Frontal cortex (tissue), 4 donors: Measurements from ENCODE around the gene PRMT7. TPM values are rescaled to one million over a fixed set of nuclear protein-coding genes. Genes with fewer than 3 reads are reported as not detected.

Experiments used
- DNase-seq, 2 donors: peaks; one replicate each; pipeline ENCODE4 v3.0.0; 2012; ENCODE audit warnings: low spot score in 2 of 2
- FAIRE-seq: peaks from 2 replicates; lab custom pipeline; 2012; peaks lifted over from hg19 to GRCh38; lab: Jason Lieb, UNC
- total RNA-seq: library from RNA; depleted of rRNA; stranded (reverse); fragments of >200 nt; gene quantifications from one replicate; pipeline ENCODE4 v1.2.3, GENCODE V29; 2014
- donor health status: control.
- donor health status: control.
- donor health status: control.

The PRMT7 gene
- total RNA-seq, 1 donor from 2014 or later, result 39.5 TPM

GRCh38 chr16:68299571-68300453 is 11.0 kb upstream of the PRMT7 start:
- FAIRE-seq, result no peak
- no peak for DNase-seq

GRCh38 chr16:68300734-68301459 is 9.9 kb upstream of the PRMT7 start:
- DNase-seq (no peak), FAIRE-seq (no peak)

- no peak for FAIRE-seq
- DNase-seq, result no peak
Observed at GRCh38 chr16:68306633-68307032, 4.2 kb upstream of the PRMT7 start.

DNA sequence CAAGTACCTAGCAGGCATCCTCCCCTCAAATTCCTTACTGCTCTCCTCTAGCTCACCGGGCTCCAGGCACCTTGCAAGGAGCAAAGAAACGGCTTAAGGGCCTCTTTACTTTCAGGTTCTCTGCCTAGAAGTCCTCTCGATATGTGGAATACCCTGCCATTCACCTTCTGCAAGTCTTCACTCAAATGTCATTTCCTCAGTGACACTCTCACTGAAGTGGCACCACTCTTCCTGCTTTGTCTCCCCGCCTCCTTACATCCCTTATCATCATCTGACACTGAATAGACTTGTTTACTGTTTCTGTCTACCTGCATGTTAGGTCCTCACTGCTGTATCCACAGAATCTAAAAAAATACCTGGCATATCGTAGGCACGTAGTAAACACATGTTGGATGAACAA is 1.0 kb upstream of the PRMT7 start:
- no peak for DNase-seq
- no peak for FAIRE-seq

- DNase-seq (no peak), FAIRE-seq (no peak)
Observed at GRCh38 chr16:68310437-68310773, 414 bp upstream of the PRMT7 start.

DNA sequence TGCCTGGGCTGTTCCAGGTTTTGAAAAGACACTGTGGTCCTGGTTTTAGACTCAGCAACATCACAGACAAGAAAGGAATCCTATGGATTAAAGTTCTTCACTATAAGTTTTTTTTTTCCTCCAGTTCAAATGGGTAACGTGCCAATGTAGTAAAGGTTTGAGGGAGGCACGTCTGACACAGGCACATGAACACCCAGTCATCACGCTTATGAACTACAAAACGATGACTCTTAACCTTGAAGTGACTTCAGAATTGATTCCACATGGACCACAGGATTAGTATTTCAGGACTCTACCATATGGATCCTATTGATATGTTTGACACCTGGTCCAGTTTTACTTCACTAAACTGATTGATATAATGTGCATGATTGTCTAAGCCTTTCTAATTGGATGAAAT is 2.3 kb downstream of the PRMT7 start:
- no peak for FAIRE-seq
- no peak for DNase-seq

DNA sequence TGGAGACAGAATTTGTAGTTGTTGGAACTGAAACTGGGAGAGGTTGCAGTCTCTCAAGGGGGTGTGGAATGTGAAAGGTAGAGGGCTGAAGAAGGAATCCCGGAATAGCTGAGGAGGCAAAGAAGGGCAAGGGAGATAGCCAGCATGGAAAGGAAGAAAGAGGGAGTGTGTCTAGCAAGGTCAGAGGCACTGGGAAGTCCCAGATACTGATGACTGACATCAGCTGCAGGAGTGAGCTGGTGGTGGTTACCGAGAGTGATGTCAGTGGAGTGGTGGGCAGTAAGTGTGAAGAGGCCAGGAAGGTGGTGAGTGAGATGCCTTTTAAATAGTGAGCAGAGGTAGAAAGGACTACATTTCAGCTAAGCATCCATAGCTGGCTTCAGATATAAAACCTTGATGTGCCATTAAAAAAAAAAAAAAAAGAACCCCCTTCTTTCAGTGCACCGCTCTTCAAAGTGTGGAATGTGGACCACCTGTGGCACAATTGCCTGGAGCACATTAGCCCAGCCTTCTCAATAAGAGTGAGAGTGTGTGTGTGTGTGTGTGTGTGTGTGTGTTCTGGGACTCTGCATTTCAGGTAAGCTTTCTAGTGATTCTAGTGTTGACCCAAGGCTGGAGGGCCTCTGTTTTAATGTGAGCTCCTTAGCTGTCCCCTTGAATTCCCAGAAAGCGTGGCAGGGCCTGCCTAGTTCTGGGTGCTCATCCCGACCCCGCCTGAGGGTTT is 8.5 kb downstream of the PRMT7 start:
- FAIRE-seq (no peak), DNase-seq (no peak)

DNA sequence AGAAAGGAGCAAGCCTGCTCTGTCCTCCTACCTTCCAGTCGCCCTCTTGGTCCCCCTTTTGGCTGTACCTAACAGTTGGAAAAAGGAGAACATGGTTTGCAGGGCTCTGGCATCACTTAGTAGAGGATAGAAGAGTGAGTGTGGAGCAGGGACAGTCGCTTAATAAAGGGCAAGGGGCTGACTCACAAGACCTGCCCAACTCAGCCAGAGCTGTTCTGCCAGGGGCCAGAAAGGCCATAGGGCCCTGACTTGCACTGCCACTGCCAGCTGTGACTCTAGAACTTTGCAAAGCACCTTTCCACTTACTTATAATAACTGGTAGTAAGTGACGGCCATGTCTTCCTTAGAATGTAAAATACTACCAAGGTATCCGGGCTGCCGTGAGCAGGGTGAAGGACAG is 13.5 kb downstream of the PRMT7 start:
- FAIRE-seq, result no peak
- DNase-seq, result no peak

DNA sequence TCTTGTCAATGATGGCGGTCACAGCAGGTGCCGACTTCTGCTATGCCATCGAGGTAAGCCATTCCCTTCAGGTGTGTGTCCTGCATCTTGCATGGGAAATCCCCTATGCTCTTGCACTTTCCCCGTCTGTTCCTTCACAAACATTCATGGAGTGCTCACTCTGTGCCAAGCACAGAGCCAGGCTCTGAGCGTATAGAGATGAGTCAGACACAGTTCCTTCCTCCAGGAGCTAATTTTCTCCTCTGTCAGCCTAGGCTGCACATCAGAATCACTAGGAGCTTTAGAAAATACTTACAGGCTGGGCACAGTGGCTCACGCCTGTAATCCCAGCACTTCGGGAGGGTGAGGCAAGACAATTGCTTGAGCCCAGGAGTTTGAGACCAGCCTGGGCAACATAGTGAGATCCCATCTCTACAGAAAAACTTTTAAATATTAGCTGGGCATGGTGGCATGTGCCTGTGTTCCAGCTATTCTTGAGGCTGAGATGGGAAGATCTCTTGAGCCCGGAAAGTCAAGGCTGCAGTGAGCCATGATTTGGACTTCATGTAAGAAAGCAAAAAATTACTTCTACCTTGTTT is 14.1 kb downstream of the PRMT7 start:
- no peak for FAIRE-seq
- no peak for DNase-seq

GRCh38 chr16:68328151-68328859 is 17.5 kb downstream of the PRMT7 start:
- FAIRE-seq, result no peak

DNA sequence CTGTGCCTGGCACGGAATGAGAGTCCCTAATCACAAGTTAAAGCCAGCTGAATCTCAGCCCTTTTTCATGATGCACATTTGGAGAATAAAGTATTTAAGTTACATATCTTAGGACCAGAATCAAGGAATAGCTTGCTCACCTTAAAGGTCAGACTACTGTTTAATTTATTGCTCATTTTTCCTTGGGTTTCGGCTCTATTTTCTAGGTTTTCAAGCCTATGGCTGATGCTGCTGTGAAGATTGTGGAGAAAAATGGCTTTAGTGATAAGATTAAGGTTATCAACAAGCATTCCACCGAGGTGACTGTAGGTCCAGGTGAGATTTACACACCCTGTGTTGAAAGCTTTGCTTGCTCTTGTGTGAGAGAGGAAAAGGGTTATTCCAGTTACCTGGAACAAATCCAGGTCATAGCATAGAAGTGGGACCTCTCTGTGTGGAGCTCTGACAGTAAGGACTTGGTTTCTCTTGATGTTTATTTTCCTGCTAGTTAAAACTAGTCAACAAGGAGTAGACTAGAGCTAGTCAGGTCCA is 18.1 kb downstream of the PRMT7 start:
- DNase-seq (no peak), FAIRE-seq (no peak)

More at GRCh38 chr16:68328151-68328859, 17.5 kb downstream of the PRMT7 start:
- peak; percentile 55 to 79 for DNase-seq

GRCh38 chr16:68331879-68332410 is 21.1 kb downstream of the PRMT7 start:
- DNase-seq, result no peak
- FAIRE-seq, result no peak

DNA sequence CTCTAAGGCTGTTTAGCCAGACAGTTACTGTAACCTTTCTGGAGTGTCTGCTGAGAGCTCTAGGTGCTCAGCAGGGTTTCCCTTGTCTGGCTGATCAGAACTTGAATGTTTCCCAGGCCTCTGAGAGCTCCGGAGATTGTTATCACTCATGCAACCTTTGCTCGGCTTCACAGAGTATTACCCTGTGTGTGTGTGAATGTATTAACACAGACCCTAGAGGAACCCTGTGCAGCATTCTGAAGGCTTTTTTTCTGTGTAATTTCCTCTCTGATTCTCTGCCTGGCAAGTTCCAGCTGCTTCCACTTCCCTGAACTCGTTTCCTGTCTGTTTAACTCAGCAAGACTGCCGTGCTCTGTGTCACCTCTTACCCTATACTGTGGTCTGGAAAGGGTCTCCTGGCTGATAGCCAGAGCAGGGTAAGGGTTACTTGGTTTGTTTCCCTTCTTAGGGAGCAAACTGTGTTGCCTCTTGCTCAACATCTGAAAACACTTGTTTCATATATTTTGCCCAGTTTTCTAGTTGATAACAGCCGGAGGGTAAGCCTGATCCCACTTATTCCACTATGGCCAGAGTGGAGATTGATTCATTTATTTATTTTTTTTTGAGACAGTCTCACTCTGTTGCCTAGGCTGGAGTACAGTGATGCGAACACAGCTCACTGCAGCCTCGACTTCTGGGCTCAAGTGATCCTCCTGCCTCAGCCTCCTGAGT is 21.7 kb downstream of the PRMT7 start:
- no peak for FAIRE-seq
- DNase-seq, result no peak

GRCh38 chr16:68335175-68335574 is 24.4 kb downstream of the PRMT7 start:
- DNase-seq, result no peak
- FAIRE-seq, result no peak

DNA sequence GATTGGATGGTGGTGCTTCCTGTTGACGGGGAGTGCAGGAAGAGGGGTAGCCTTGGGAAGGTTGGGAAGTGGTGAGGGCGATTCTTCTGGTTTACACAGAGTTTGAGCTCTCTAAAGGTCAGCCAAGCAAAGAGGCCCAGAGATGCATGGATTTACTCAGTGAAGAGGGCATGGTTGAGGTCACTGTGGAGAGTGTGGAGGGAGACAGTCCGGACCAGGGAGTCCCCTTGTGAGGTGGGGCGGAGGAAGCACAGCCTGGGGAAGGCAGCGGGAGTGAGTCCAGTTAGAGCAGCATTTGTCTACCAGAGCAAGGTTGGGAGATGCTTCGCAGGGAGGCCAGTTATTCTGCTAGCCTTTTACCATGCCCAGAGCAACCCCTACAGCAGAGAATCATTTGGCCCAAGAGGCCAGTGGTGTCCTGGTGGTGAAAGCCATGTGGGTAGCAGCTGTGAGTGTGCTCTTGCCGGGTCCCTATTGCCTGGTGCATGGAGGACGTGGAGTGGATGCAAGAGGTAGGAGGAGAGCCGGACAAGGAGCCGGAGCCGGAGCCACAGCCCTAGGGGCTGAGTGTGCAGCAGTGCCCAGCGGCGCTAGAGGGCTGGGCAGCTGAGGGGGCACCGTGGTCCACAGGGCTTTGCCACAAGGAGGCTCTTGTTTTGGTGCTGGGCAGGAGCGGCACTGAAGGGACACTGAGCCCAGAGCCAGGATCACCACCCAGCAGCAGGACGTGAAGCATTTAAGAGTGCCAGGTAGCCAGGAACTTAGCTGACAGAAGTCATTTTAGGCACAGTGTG is 27.7 kb downstream of the PRMT7 start:
- FAIRE-seq (no peak), DNase-seq (no peak)

DNA sequence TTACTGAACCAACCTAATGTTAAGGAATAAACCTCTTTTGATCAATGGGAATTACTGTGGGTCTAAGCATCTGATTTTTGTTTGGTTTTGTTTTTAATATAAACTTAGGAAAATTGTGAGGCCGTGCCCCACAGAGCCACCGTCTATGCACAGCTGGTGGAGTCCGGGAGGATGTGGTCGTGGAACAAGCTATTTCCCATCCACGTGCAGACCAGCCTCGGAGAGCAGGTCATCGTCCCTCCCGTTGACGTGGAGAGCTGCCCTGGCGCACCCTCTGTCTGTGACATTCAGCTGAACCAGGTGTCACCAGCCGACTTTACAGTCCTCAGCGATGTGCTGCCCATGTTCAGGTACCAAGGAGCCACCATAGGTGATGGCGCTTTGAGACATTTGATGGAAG is 28.4 kb downstream of the PRMT7 start:
- FAIRE-seq (no peak), DNase-seq (no peak)

DNA sequence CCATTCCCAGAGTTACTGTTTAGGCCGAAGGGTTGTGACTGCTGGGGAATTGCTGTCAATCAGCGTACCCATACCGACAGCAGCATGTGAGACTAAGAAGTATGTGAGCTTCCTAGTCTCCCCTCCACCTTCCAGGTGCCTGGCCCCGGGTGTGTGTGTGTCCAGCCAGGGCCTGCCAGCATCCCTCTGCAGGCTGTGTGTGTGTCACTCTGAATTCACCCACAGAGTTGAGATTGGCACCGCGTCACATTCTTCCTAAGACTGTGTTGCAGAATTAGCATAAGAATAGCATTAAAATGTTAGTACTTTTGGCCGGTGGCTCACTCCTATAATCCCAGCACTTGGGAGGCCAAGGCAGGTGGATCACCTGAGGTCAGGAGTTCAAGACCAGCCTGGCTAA is 31.8 kb downstream of the PRMT7 start:
- no peak for DNase-seq

GRCh38 chr16:68343137-68343536 is 32.3 kb downstream of the PRMT7 start:
- no peak for FAIRE-seq
- no peak for DNase-seq

More for the DNA sequence above, 31.8 kb downstream of the PRMT7 start:
- FAIRE-seq, result no peak
